ENCODE data around the gene SPATA2.
A peak's percentile ranks its signal among the peaks of the same experiment; 100 is the strongest.
"Not testable (repeated sequence)": the region's sequence is repeated elsewhere in the genome, so short reads cannot be mapped to it uniquely, and the experiment has no call there.

Gene SPATA2

GRCh38 chr20:49899541-49900383 lies 15.6 kb downstream of the SPATA2 start:
- DNase-seq, result no peak

- DNase-seq, result no peak
These were observed 19.1 kb downstream of the SPATA2 start for GRCh38 chr20:49896204-49896603.

GRCh38 chr20:49895474-49896093 lies 19.7 kb downstream of the SPATA2 start:
- DNase-seq, result not testable (repeated sequence)

GRCh38 chr20:49894073-49894470 lies 21.3 kb downstream of the SPATA2 start:
- no peak for DNase-seq

- no peak for DNase-seq
These were observed 21.9 kb downstream of the SPATA2 start for GRCh38 chr20:49893242-49894072.

- no peak for DNase-seq
These were observed 22.5 kb downstream of the SPATA2 start for GRCh38 chr20:49892817-49893216.

- no peak for DNase-seq
These were observed 23.1 kb downstream of the SPATA2 start for GRCh38 chr20:49892260-49892659.

GRCh38 chr20:49891476-49892110 lies 23.7 kb downstream of the SPATA2 start:
- DNase-seq, result no peak

- DNase-seq, result no peak
These were observed 24.6 kb downstream of the SPATA2 start for GRCh38 chr20:49890471-49891361.

GRCh38 chr20:49889935-49890333 lies 25.4 kb downstream of the SPATA2 start:
- DNase-seq, result no peak

GRCh38 chr20:49889001-49889934 lies 26.1 kb downstream of the SPATA2 start:
- DNase-seq, result no peak

- DNase-seq, result peak; percentile 12
These were observed 26.9 kb downstream of the SPATA2 start for GRCh38 chr20:49888212-49889000.

- DNase-seq, result no peak
These were observed 27.8 kb downstream of the SPATA2 start for GRCh38 chr20:49887251-49888211.

- no peak for DNase-seq
These were observed 28.6 kb downstream of the SPATA2 start for GRCh38 chr20:49886571-49887213.

- DNase-seq, result no peak
These were observed 29.6 kb downstream of the SPATA2 start for GRCh38 chr20:49885558-49886332.

GRCh38 chr20:49883246-49883802 lies 32.0 kb downstream of the SPATA2 start:
- no peak for DNase-seq
